Thoracic aorta (tissue), 2 donors: ENCODE data around the gene LRIT1. TPM values are rescaled to one million over a fixed set of nuclear protein-coding genes. Genes with fewer than 3 reads are reported as not detected.

Experiments used
- ATAC-seq: fragments of 150-250 bp; one replicate; pipeline ENCODE4 v1.8.0; 2017; ENCODE audit warnings: low read depth; ENCODE audit not compliant: insufficient number of reproducible peaks, low FRiP score
- DNase-seq: peaks from one replicate; pipeline ENCODE4 v3.0.0-alpha.2; 2020; ENCODE audit warnings: low spot score
- H3K27ac ChIP-seq, 2 donors: fragments of 200-600 bp; sonication (generic); 1 replicate in 1 of 2; 2 replicates in 1 of 2; pipeline ENCODE4 v1.5.1; 2016; ENCODE audit warnings: mild to moderate bottlenecking in 2 of 2, moderate library complexity in 2 of 2
- H3K27me3 ChIP-seq: fragments of 200-600 bp; sonication (generic); replicated peaks from 2 replicates; pipeline ENCODE4 v1.6.0; 2016; ENCODE audit warnings: mild to moderate bottlenecking; ENCODE audit not compliant: insufficient read depth
- H3K36me3 ChIP-seq: fragments of 200-600 bp; sonication (generic); one replicate; pipeline ENCODE4 v1.5.1; 2016
- H3K4me1 ChIP-seq, 2 donors: fragments of 200-600 bp; sonication (generic); 1 replicate in 1 of 2; 2 replicates in 1 of 2; pipeline versions ENCODE4 v1.5.1 to v1.6.0; 2016; ENCODE audit warnings: low read depth in 2 of 2, mild to moderate bottlenecking in 1 of 2; ENCODE audit not compliant: control insufficient read depth in 1 of 2
- H3K4me3 ChIP-seq: fragments of 200-600 bp; sonication (generic); 2 replicates; pipeline ENCODE4 v1.5.1; 2016; ENCODE audit warnings: mild to moderate bottlenecking
- H3K9me3 ChIP-seq: fragments of 200-600 bp; sonication (generic); 2 replicates; pipeline ENCODE4 v1.5.1; 2016
- CTCF ChIP-seq: fragments of 200-600 bp; sonication (generic); IDR thresholded peaks from one replicate; pipeline ENCODE4 v1.5.1; 2019; ENCODE audit warnings: antibody characterized with exemption
- total RNA-seq, 2 donors: library from RNA; depleted of rRNA; stranded (reverse); fragments of >200 nt; gene quantifications; one replicate each; pipeline versions ENCODE4 v1.1.0 to v1.2.3, GENCODE V29; 2016

Gene LRIT1
- total RNA-seq, 2 donors from 2014 or later = not detected

GRCh38 chr10:84264611-84265141 lies 23.3 kb upstream of the LRIT1 start:
- ATAC-seq = no peak
- peak; percentile 94 for TF ChIP-seq CTCF

GRCh38 chr10:84263716-84264115 lies 22.4 kb upstream of the LRIT1 start:
- ATAC-seq (no peak), DNase-seq (no peak)
- no peaks in the 10 kb centered on the region for H3K27me3 ChIP-seq
- H3K9me3 ChIP-seq = no peaks in the 10 kb centered on the region
- H3K4me3 ChIP-seq = no peak overlapping the region
- no peak overlapping the region for H3K27ac ChIP-seq
- no peaks in the 10 kb centered on the region for H3K36me3 ChIP-seq
- no peaks in the 10 kb centered on the region for H3K4me1 ChIP-seq
- no peak for TF ChIP-seq CTCF

More at GRCh38 chr10:84264611-84265141, 23.3 kb upstream of the LRIT1 start:
- Histone ChIP-seq H3K4me3 (no peak overlapping the region), H3K9me3 (no peaks in the 10 kb centered on the region), H3K36me3 (no peaks in the 10 kb centered on the region), H3K27me3 (no peaks in the 10 kb centered on the region), H3K27ac (no peak overlapping the region), H3K4me1 (no peaks in the 10 kb centered on the region)
- DNase-seq = peak; percentile 22

GRCh38 chr10:84262190-84262956 lies 21.0 kb upstream of the LRIT1 start:
- Histone ChIP-seq H3K27me3 (no peaks in the 10 kb centered on the region), H3K9me3 (no peaks in the 10 kb centered on the region), H3K36me3 (no peaks in the 10 kb centered on the region), H3K4me3 (no peak overlapping the region), H3K27ac (no peak overlapping the region), H3K4me1 (no peaks in the 10 kb centered on the region)
- DNase-seq (no peak), ATAC-seq (no peak)
- no peak for TF ChIP-seq CTCF

GRCh38 chr10:84261236-84261915 lies 20.0 kb upstream of the LRIT1 start:
- ATAC-seq (no peak), DNase-seq (no peak)
- H3K27ac ChIP-seq = no peak overlapping the region
- H3K4me1 ChIP-seq = no peaks in the 10 kb centered on the region
- H3K9me3 ChIP-seq = no peaks in the 10 kb centered on the region
- no peak overlapping the region for H3K4me3 ChIP-seq
- H3K27me3 ChIP-seq = no peaks in the 10 kb centered on the region
- TF ChIP-seq CTCF = no peak
- no peaks in the 10 kb centered on the region for H3K36me3 ChIP-seq

GRCh38 chr10:84258034-84258695 lies 16.8 kb upstream of the LRIT1 start:
- H3K27me3 ChIP-seq = no peaks in the 10 kb centered on the region
- H3K36me3 ChIP-seq = no peaks in the 10 kb centered on the region
- DNase-seq = no peak
- no peak overlapping the region for H3K27ac ChIP-seq
- H3K9me3 ChIP-seq = no peaks in the 10 kb centered on the region
- ATAC-seq = no peak
- no peak for TF ChIP-seq CTCF
- no peaks in the 10 kb centered on the region for H3K4me1 ChIP-seq
- H3K4me3 ChIP-seq = no peak overlapping the region
